B cell (primary cell): ENCODE measurements around the gene MX1. TPM values are rescaled to one million over a fixed set of nuclear protein-coding genes. Genes with fewer than 3 reads are reported as not detected.

Source experiments
- ATAC-seq: fragments of 200-7000 bp; cut with Tn5 transposase; one replicate; pipeline ENCODE4 v1.10.0; 2021; ENCODE audit warnings: low read depth, mild to moderate bottlenecking, moderate number of reproducible peaks, moderate library complexity
- CTCF ChIA-PET: fragments of 350-600 bp; sonication (Branson Sonifier 250); formaldehyde crosslinking; loops from one replicate; lab custom pipeline; 2021; ENCODE audit warnings: antibody characterized with exemption, inconsistent platforms; lab: Charles Lee
- POLR2A ChIA-PET: fragments of 350-600 bp; sonication (Branson Sonifier 250); formaldehyde crosslinking; loops from one replicate; lab custom pipeline; 2021; ENCODE audit warnings: antibody characterized with exemption; lab: Charles Lee
- DNase-seq: peaks from one replicate; pipeline ENCODE4 v3.0.0; 2013
- H2AFZ ChIP-seq: 2 replicates; pipeline ENCODE4 v1.6.1; 2012; ENCODE audit warnings: mild to moderate bottlenecking, low read depth, low read length; ENCODE audit not compliant: insufficient read depth, poor library complexity, severe bottlenecking
- H3K27ac ChIP-seq, 2 donors: 1 replicate in 1 of 2; 2 replicates in 1 of 2; pipeline ENCODE4 v1.5.1; 2012 to 2013; ENCODE audit warnings: low read length in 2 of 2, mild to moderate bottlenecking in 2 of 2, moderate library complexity in 1 of 2
- H3K27me3 ChIP-seq, 4 experiments: fragments of 200-600 bp in 1 of 4; sonication (generic) in 1 of 4; replicated peaks in 1 of 4; 1 replicate in 2 of 4; 2 replicates in 2 of 4; pipeline versions ENCODE4 v1.6.1 to v1.7.0; 2013 to 2016; ENCODE audit warnings: low read length in 3 of 4, mild to moderate bottlenecking in 2 of 4, mixed read lengths in 1 of 4, moderate library complexity in 1 of 4; ENCODE audit not compliant: insufficient read depth in 4 of 4, control insufficient read depth in 3 of 4; ENCODE audit errors: control extremely low read depth in 1 of 4
- H3K36me3 ChIP-seq, 2 experiments: replicated peaks in 1 of 2; 1 replicate in 1 of 2; 2 replicates in 1 of 2; pipeline versions ENCODE4 v1.6.1 to v1.7.1; 2013; ENCODE audit warnings: low read length in 1 of 2; ENCODE audit not compliant: insufficient read depth in 2 of 2, control insufficient read depth in 1 of 2; ENCODE audit errors: control extremely low read depth in 1 of 2, extremely low read depth in 1 of 2
- H3K4me1 ChIP-seq, 2 donors: fragments of 200-600 bp in 1 of 2; sonication (generic) in 1 of 2; 1 replicate in 1 of 2; 2 replicates in 1 of 2; pipeline versions ENCODE4 v1.5.1 to v1.6.1; 2013 to 2017; ENCODE audit warnings: low read length in 2 of 2; ENCODE audit not compliant: control insufficient read depth in 2 of 2, insufficient read depth in 2 of 2
- H3K4me2 ChIP-seq: replicated peaks from 2 replicates; pipeline ENCODE3; 2012; ENCODE audit warnings: mild to moderate bottlenecking, low read depth, low read length; ENCODE audit not compliant: poor library complexity, severe bottlenecking
- H3K4me3 ChIP-seq, 5 experiments: fragments of 200-600 bp in 1 of 5; sonication (generic) in 1 of 5; 1 replicate in 3 of 5; 2 replicates in 2 of 5; pipeline versions ENCODE4 v1.5.1 to v1.7.0; 2011 to 2016; ENCODE audit warnings: low read length in 4 of 5, mild to moderate bottlenecking in 4 of 5, low read depth in 2 of 5, control low read depth in 1 of 5, moderate library complexity in 1 of 5; ENCODE audit not compliant: insufficient read depth in 1 of 5; ENCODE audit errors: control extremely low read depth in 1 of 5, extremely low read depth in 1 of 5
- H3K79me2 ChIP-seq: fragments of 200-600 bp; sonication (generic); one replicate; pipeline ENCODE4 v1.6.0; 2016; ENCODE audit warnings: low read length; ENCODE audit not compliant: control insufficient read depth, insufficient read depth
- H3K9ac ChIP-seq: fragments of 200-600 bp; sonication (generic); 2 replicates; pipeline ENCODE4 v1.6.1; 2017; ENCODE audit warnings: mild to moderate bottlenecking, low read length, moderate library complexity
- H3K9me3 ChIP-seq, 3 donors: one replicate each; pipeline versions ENCODE4 v1.6.1 to v1.7.1; 2013; ENCODE audit warnings: low read length in 2 of 3; ENCODE audit not compliant: control insufficient read depth in 2 of 3, insufficient read depth in 1 of 3; ENCODE audit errors: control extremely low read depth in 1 of 3
- H4K20me1 ChIP-seq: 2 replicates; pipeline ENCODE4 v1.6.0; 2012; ENCODE audit warnings: mild to moderate bottlenecking, low read length; ENCODE audit not compliant: insufficient read depth, control insufficient read depth, poor library complexity, severe bottlenecking
- H3K27ac Mint-ChIP-seq: one replicate; pipeline ENCODE4 v1.8.0; 2021; ENCODE audit warnings: mixed read lengths
- H3K27me3 Mint-ChIP-seq: one replicate; pipeline ENCODE4 v1.8.0; 2021; ENCODE audit warnings: mixed read lengths
- H3K4me1 Mint-ChIP-seq: one replicate; pipeline ENCODE4 v1.8.0; 2021; ENCODE audit warnings: mixed read lengths
- H3K4me3 Mint-ChIP-seq: one replicate; pipeline ENCODE4 v1.8.0; 2021; ENCODE audit warnings: mixed read lengths
- H3K9me3 Mint-ChIP-seq: one replicate; pipeline ENCODE4 v1.8.0; 2022; ENCODE audit warnings: mixed read lengths; ENCODE audit not compliant: insufficient read depth
- CTCF ChIP-seq: fragments of 200-600 bp; IDR thresholded peaks from one replicate; pipeline ENCODE4 v1.8.0; 2022; ENCODE audit warnings: antibody characterized with exemption, mild to moderate bottlenecking
- EZH2 ChIP-seq: IDR thresholded peaks from 2 replicates; pipeline ENCODE4 v1.6.1; 2012; ENCODE audit warnings: borderline replicate concordance, low read depth, mild to moderate bottlenecking, moderate library complexity, low read length; ENCODE audit not compliant: insufficient read depth, poor library complexity, severe bottlenecking
- WGBS: methylation state at CpG from one replicate; pipeline ENCODE4 v1.1.5; 2013; ENCODE audit warnings: missing lambda C conversion rate; ENCODE audit not compliant: insufficient coverage; 5-methylcytosine and 5-hydroxymethylcytosine counted together
- intact Hi-C: fragments of 100-400 bp; cut with micrococcal nuclease; formaldehyde crosslinking; loops from one replicate; pipeline ENCODE4 v1.10.0; 2022
- polyA plus RNA-seq: library from polyadenylated mRNA; depleted of rRNA; stranded (reverse); fragments of >200 nt; gene quantifications from 2 replicates; pipeline ENCODE4 v1.2.3, GENCODE V29; 2012
- total RNA-seq, 2 donors: library from RNA; stranded (reverse); fragments of 120-200 nt in 1 of 2; gene quantifications; 1 replicate in 1 of 2; 2 replicates in 1 of 2; pipeline versions ENCODE4 v1.2.3 to v1.2.4, GENCODE V29; 2013 to 2022

Gene MX1
- total and polyA plus RNA-seq, 2 donors (not counting 1 experiment from before 2014, with no cell fraction given), result 57.6 to 62.9 TPM

GRCh38 chr21:41381731-41382130, 44.3 kb upstream of the MX1 start:
- peaks cover 0 to 12% (median 0%) of the 10 kb centered on the region in 3 donors for H3K9me3 ChIP-seq
- H3K9ac ChIP-seq, result no peak overlapping the region
- no peaks in the 10 kb centered on the region for H3K4me1 ChIP-seq
- no peak for ATAC-seq
- no peak overlapping the region for H3K4me2 ChIP-seq
- peaks cover 8% of the 10 kb centered on the region for H3K79me2 ChIP-seq
- no peaks in the 10 kb centered on the region for H3K27me3 ChIP-seq
- no peak for DNase-seq
- intact Hi-C loops, result no loop called here
- ChIA-PET POLR2A (no interaction called here), CTCF (interaction anchor here (1.3 kb wide), 1 partner anchor 14 kb away, joined by 4 read pairs; no protein-coding TSS in a partner anchor)
- H3K27me3 Mint-ChIP-seq, result no peaks in the 10 kb centered on the region
- H3K4me3 ChIP-seq, result no peak overlapping the region
- H3K9me3 Mint-ChIP-seq, result no peaks in the 10 kb centered on the region
- H3K27ac ChIP-seq, result no peak overlapping the region
- no peak overlapping the region for H2AFZ ChIP-seq
- H3K4me3 Mint-ChIP-seq, result no peak overlapping the region
- TF ChIP-seq EZH2 (no peak), CTCF (no peak)
- H3K36me3 ChIP-seq, result peaks cover 3 to 60% of the 10 kb centered on the region in 2 experiments
- no peaks in the 10 kb centered on the region for H3K4me1 Mint-ChIP-seq
- no peaks in the 10 kb centered on the region for H4K20me1 ChIP-seq
- no peak overlapping the region for H3K27ac Mint-ChIP-seq

- ATAC-seq (no peak), DNase-seq (no peak)
- no peaks in the 10 kb centered on the region for H3K4me1 Mint-ChIP-seq
- Histone ChIP-seq H3K4me3 (no peak overlapping the region), H3K27me3 (no peaks in the 10 kb centered on the region), H3K4me1 (no peaks in the 10 kb centered on the region), H4K20me1 (no peaks in the 10 kb centered on the region), H3K36me3 (peaks cover 0 to 46% of the 10 kb centered on the region in 2 experiments), H3K79me2 (no peaks in the 10 kb centered on the region), H3K27ac (no peak overlapping the region), H3K9me3 (no peaks in the 10 kb centered on the region), H3K9ac (no peak overlapping the region), H3K4me2 (no peak overlapping the region), H2AFZ (no peak overlapping the region)
- no peaks in the 10 kb centered on the region for H3K9me3 Mint-ChIP-seq
- no peaks in the 10 kb centered on the region for H3K27me3 Mint-ChIP-seq
- intact Hi-C loops, result no loop called here
- ChIA-PET POLR2A (no interaction called here), CTCF (no interaction called here)
- no peak for TF ChIP-seq CTCF
- no peak for TF ChIP-seq EZH2
- H3K4me3 Mint-ChIP-seq, result no peak overlapping the region
- WGBS, result 95% methylated on average over 13 of the region's 14 CpGs
- no peak overlapping the region for H3K27ac Mint-ChIP-seq
These were observed 38.8 kb upstream of the MX1 start for GRCh38 chr21:41387042-41387819.
